HEK293 (cell line): ENCODE measurements around the gene PARP6.

Experiments used
- CTCF ChIA-PET: fragments of 350-600 bp; formaldehyde crosslinking; extraction: SDS; loops from one replicate; lab custom pipeline; 2021; ENCODE audit warnings: antibody characterized with exemption; lab: Yijun Ruan, JAX
- POLR2A ChIA-PET: fragments of 300-600 bp; formaldehyde crosslinking; extraction: SDS; loops from one replicate; lab custom pipeline; 2020; ENCODE audit warnings: antibody characterized with exemption, inconsistent platforms; lab: Yijun Ruan, JAX
- H3K27ac ChIP-seq: fragments of 200-500 bp; sonication (Bioruptor generic); 2 replicates; pipeline ENCODE4 v1.5.1; 2014; ENCODE audit warnings: low read depth, low read length, control low read depth, inconsistent platforms; ENCODE audit errors: extremely low read depth
- H3K36me3 ChIP-seq, 2 experiments: fragments of 200-500 bp in 1 of 2; sonication (Bioruptor generic) in 1 of 2; 1 replicate in 1 of 2; 2 replicates in 1 of 2; pipeline ENCODE4 v1.5.1; 2014 to 2017; ENCODE audit warnings: inconsistent platforms in 2 of 2, low read length in 2 of 2; ENCODE audit not compliant: control insufficient read depth in 2 of 2, insufficient read depth in 1 of 2
- H3K4me1 ChIP-seq: fragments of 200-500 bp; sonication (Bioruptor generic); 2 replicates; pipeline ENCODE4 v1.5.1; 2014; ENCODE audit warnings: mild to moderate bottlenecking, low read length, inconsistent platforms; ENCODE audit not compliant: control insufficient read depth, insufficient read depth
- H3K4me3 ChIP-seq: 2 replicates; pipeline ENCODE4 v1.5.1; 2011; ENCODE audit warnings: low read depth, mild to moderate bottlenecking, control low read depth, low read length, moderate library complexity
- H3K9me3 ChIP-seq: fragments of 200-500 bp; sonication (Bioruptor generic); 2 replicates; pipeline ENCODE4 v1.5.1; 2014; ENCODE audit warnings: low read depth, low read length, inconsistent platforms; ENCODE audit not compliant: control insufficient read depth, insufficient read depth
- BCL11A ChIP-seq: fragments of 450-650 bp; formaldehyde crosslinking; IDR thresholded peaks from 2 replicates; pipeline ENCODE4 v1.5.1; 2016; ENCODE audit warnings: low read depth, missing biosample characterization, missing genetic modification characterization
- GLIS2 ChIP-seq: fragments of 450-650 bp; formaldehyde crosslinking; IDR thresholded peaks from 2 replicates; pipeline ENCODE4 v1.5.1; 2016; ENCODE audit warnings: missing biosample characterization, missing genetic modification characterization
- IKZF3 ChIP-seq: fragments of 450-650 bp; IDR thresholded peaks from 2 replicates; pipeline ENCODE4 v1.5.0; 2018; ENCODE audit warnings: missing biosample characterization, mild to moderate bottlenecking, missing genetic modification characterization, moderate library complexity
- PATZ1 ChIP-seq: fragments of 450-650 bp; formaldehyde crosslinking; IDR thresholded peaks from 2 replicates; pipeline ENCODE4 v1.5.1; 2016; ENCODE audit warnings: missing biosample characterization, missing genetic modification characterization
- PRDM1 ChIP-seq: fragments of 450-650 bp; formaldehyde crosslinking; IDR thresholded peaks from 2 replicates; pipeline ENCODE4; 2016; ENCODE audit warnings: missing biosample characterization, missing genetic modification characterization
- RBAK ChIP-seq: fragments of 450-650 bp; formaldehyde crosslinking; IDR thresholded peaks from 2 replicates; pipeline ENCODE4 v1.5.1; 2016; ENCODE audit warnings: missing biosample characterization, missing genetic modification characterization
- SP7 ChIP-seq: fragments of 450-650 bp; formaldehyde crosslinking; IDR thresholded peaks from 2 replicates; pipeline ENCODE4 v1.5.1; 2016; ENCODE audit warnings: missing biosample characterization, missing genetic modification characterization
- TRIM28 ChIP-seq: IDR thresholded peaks from 2 replicates; pipeline ENCODE4 v1.6.1; 2011; ENCODE audit warnings: low read length, control low read depth, borderline replicate concordance
- YY1 ChIP-seq: fragments of 450-650 bp; formaldehyde crosslinking; IDR thresholded peaks from 2 replicates; pipeline ENCODE4 v1.5.1; 2018; ENCODE audit warnings: missing biosample characterization, missing genetic modification characterization
- YY2 ChIP-seq: fragments of 450-650 bp; formaldehyde crosslinking; IDR thresholded peaks from 2 replicates; pipeline ENCODE4 v1.5.1; 2016; ENCODE audit warnings: missing biosample characterization, missing genetic modification characterization
- ZBTB10 ChIP-seq: fragments of 450-650 bp; formaldehyde crosslinking; IDR thresholded peaks from 2 replicates; pipeline ENCODE4 v1.5.1; 2016; ENCODE audit warnings: missing biosample characterization, missing genetic modification characterization
- ZNF140 ChIP-seq: fragments of 450-650 bp; formaldehyde crosslinking; IDR thresholded peaks from 2 replicates; pipeline ENCODE4 v1.5.1; 2016; ENCODE audit warnings: missing biosample characterization, missing genetic modification characterization
- ZNF175 ChIP-seq: fragments of 450-650 bp; formaldehyde crosslinking; IDR thresholded peaks from 2 replicates; pipeline ENCODE4 v1.5.1; 2016; ENCODE audit warnings: missing biosample characterization, missing genetic modification characterization
- ZNF202 ChIP-seq: fragments of 450-650 bp; formaldehyde crosslinking; IDR thresholded peaks from 2 replicates; pipeline ENCODE4 v1.5.1; 2016; ENCODE audit warnings: missing biosample characterization, missing genetic modification characterization, borderline replicate concordance
- ZNF223 ChIP-seq: fragments of 450-650 bp; formaldehyde crosslinking; IDR thresholded peaks from 2 replicates; pipeline ENCODE4 v1.5.1; 2016; ENCODE audit warnings: missing biosample characterization, missing genetic modification characterization
- ZNF239 ChIP-seq: fragments of 450-650 bp; formaldehyde crosslinking; IDR thresholded peaks from 2 replicates; pipeline ENCODE4 v1.5.1; 2016; ENCODE audit warnings: missing biosample characterization, missing genetic modification characterization
- ZNF302 ChIP-seq: fragments of 450-650 bp; formaldehyde crosslinking; IDR thresholded peaks from 2 replicates; pipeline ENCODE4 v1.5.1; 2016; ENCODE audit warnings: missing biosample characterization, missing genetic modification characterization, low read depth
- ZNF335 ChIP-seq: fragments of 450-650 bp; formaldehyde crosslinking; conservative IDR thresholded peaks from 2 replicates; pipeline ENCODE4 v1.5.1; 2016; ENCODE audit warnings: missing biosample characterization, missing genetic modification characterization
- ZNF391 ChIP-seq: fragments of 450-650 bp; formaldehyde crosslinking; IDR thresholded peaks from 2 replicates; pipeline ENCODE4 v1.5.1; 2016; ENCODE audit warnings: low read depth, missing biosample characterization, missing genetic modification characterization, borderline replicate concordance
- ZNF433 ChIP-seq: fragments of 450-650 bp; formaldehyde crosslinking; IDR thresholded peaks from 2 replicates; pipeline ENCODE4 v1.5.1; 2016; ENCODE audit warnings: missing biosample characterization, missing genetic modification characterization, low read depth
- ZNF48 ChIP-seq: fragments of 450-650 bp; formaldehyde crosslinking; IDR thresholded peaks from 2 replicates; pipeline ENCODE4 v1.5.1; 2016; ENCODE audit warnings: missing biosample characterization, missing genetic modification characterization
- ZNF501 ChIP-seq: fragments of 450-650 bp; formaldehyde crosslinking; IDR thresholded peaks from 2 replicates; pipeline ENCODE4 v1.5.1; 2016; ENCODE audit warnings: missing biosample characterization, missing genetic modification characterization
- ZNF521 ChIP-seq: fragments of 450-650 bp; formaldehyde crosslinking; IDR thresholded peaks from 2 replicates; pipeline ENCODE4 v1.5.1; 2017; ENCODE audit warnings: missing biosample characterization, mild to moderate bottlenecking, missing genetic modification characterization
- ZNF549 ChIP-seq: fragments of 450-650 bp; IDR thresholded peaks from 2 replicates; pipeline ENCODE4 v1.5.1; 2018; ENCODE audit warnings: missing biosample characterization, missing genetic modification characterization, mild to moderate bottlenecking, inconsistent platforms, moderate library complexity
- ZNF600 ChIP-seq: fragments of 450-650 bp; formaldehyde crosslinking; IDR thresholded peaks from 2 replicates; pipeline ENCODE4 v1.5.1; 2016; ENCODE audit warnings: missing biosample characterization, missing genetic modification characterization
- ZNF624 ChIP-seq: fragments of 450-650 bp; formaldehyde crosslinking; IDR thresholded peaks from 2 replicates; pipeline ENCODE4 v1.5.1; 2017; ENCODE audit warnings: missing biosample characterization, missing genetic modification characterization
- ZNF776 ChIP-seq: fragments of 450-650 bp; formaldehyde crosslinking; IDR thresholded peaks from 2 replicates; pipeline ENCODE4 v1.5.0; 2017; ENCODE audit warnings: missing biosample characterization, missing genetic modification characterization, borderline replicate concordance
- ZNF843 ChIP-seq: fragments of 450-650 bp; formaldehyde crosslinking; IDR thresholded peaks from 2 replicates; pipeline ENCODE4 v1.5.1; 2016; ENCODE audit warnings: missing biosample characterization, missing genetic modification characterization
- TF ChIP-seq, protein P1 (sequence below): fragments of 450-650 bp; formaldehyde crosslinking; IDR thresholded peaks from 2 replicates; pipeline ENCODE4 v1.5.1; 2016; ENCODE audit warnings: missing biosample characterization, missing genetic modification characterization

PARP6 gene

DNA sequence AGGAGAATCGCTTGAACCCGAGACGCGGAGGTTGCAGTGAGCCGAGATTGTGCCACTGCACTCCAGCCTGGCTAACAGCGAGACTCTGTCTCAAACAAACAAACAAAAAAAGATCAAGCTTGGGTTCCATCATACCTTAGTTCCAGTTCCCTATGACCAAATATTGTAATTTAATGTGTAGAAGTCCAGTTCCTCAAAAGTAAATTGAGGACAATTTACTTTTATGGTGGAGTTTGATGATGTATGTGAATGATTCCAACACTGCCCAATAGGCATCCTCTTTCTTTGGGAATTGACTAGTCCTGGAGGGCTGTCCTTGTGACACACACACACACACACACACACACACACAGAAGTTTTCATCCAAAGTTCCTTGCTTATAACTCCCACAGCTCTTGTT is 38.6 kb downstream of the PARP6 start:
- Histone ChIP-seq H3K4me3 (no peak overlapping the region), H3K27ac (no peak overlapping the region), H3K4me1 (peaks cover 22% of the 10 kb centered on the region), H3K36me3 (peaks cover 0 to 6% of the 10 kb centered on the region in 2 experiments; a peak in 1 of 3 replicates), H3K9me3 (no peaks in the 10 kb centered on the region)
- TF ChIP-seq ZNF776 (tag by site-specific recombination) (no peak), SP7 (tag by site-specific recombination) (no peak), YY1 (no peak), ZNF175 (tag by site-specific recombination) (no peak)
- ChIA-PET CTCF (interaction anchor here (0.6 to 0.8 kb wide), 2 partner anchors 34 to 87 kb away, joined by 3 to 4 read pairs; no protein-coding TSS in a partner anchor), POLR2A (no interaction called here)

DNA sequence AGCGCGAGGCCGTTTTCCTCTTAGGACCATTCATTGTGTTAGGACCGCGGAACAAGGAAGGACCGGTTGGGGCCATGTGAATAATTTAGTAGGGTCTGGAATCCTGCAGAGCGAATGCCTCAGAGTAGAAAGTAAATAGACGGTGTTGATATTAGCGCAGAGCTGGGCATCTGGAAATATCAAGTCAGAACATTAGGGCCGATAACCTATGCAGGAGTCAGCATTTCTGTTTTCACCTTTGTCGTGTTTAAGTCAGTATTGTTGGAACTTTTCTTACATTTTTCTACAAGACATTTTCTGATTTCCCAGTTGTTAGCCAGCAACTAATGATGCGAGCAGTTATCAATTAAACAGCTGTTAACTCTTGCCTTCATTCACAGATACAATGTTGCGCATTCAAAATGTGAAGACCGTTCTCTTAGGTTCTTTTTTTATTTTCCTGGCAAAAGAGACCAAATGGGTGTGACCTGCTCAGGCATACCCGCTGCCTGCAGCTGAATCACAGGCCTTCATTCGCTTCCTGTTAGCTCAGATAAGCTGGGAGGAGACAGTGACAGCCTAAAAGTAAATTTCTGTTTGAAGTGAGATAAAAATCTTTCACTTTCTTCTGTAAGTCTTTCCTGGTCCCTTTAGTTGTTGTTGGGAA is 40.4 kb downstream of the PARP6 start:
- peak overlapping the region; percentile 92 for H3K27ac ChIP-seq
- peaks cover 0 to 6% of the 10 kb centered on the region in 2 experiments; a peak in 1 of 3 replicates for H3K36me3 ChIP-seq
- H3K4me1 ChIP-seq: peaks cover 15% of the 10 kb centered on the region
- CTCF ChIA-PET: interaction anchor here (0.7 to 0.8 kb wide), 2 partner anchors 26 to 261 kb away, joined by 3 read pairs; no protein-coding TSS in a partner anchor
- H3K4me3 ChIP-seq: peak overlapping the region; percentile 70
- POLR2A ChIA-PET: interaction anchor here (0.5 to 4.2 kb wide), 14 partner anchors 9 to 1763 kb away, joined by 3 to 66 read pairs (median 6); partner anchors contain the start of genes GRAMD2A, MYO9A, PML and SENP8
- no peaks in the 10 kb centered on the region for H3K9me3 ChIP-seq
- TF ChIP-seq ZNF843 (no peak), ZNF624 (tag by site-specific recombination) (no peak), RBAK (tag by site-specific recombination) (no peak), ZNF549 (no peak), ZNF433 (tag by site-specific recombination) (no peak), ZNF391 (tag by site-specific recombination) (no peak), ZNF202 (tag by site-specific recombination) (no peak), ZBTB10 (tag by site-specific recombination) (no peak), YY2 (tag by site-specific recombination) (no peak), ZNF140 (tag by site-specific recombination) (no peak), ZNF521 (tag by site-specific recombination) (no peak), ZNF335 (tag by site-specific recombination) (peak; percentile 88), PRDM1 (tag by site-specific recombination) (peak; percentile 85), BCL11A (tag by site-specific recombination) (no peak), ZNF223 (tag by site-specific recombination) (no peak), PATZ1 (tag by site-specific recombination) (no peak), IKZF3 (no peak), GLIS2 (tag by site-specific recombination) (no peak), ZNF600 (tag by site-specific recombination) (peak; percentile 7; the same call in 1 of the 2 replicates), TRIM28 (no peak), ZNF302 (tag by site-specific recombination) (no peak), ZNF239 (tag by site-specific recombination) (no peak), ZNF48 (tag by site-specific recombination) (no peak), ZNF501 (no peak), ZNF776 (tag by site-specific recombination) (no peak)
- TF ChIP-seq, protein P1, sequence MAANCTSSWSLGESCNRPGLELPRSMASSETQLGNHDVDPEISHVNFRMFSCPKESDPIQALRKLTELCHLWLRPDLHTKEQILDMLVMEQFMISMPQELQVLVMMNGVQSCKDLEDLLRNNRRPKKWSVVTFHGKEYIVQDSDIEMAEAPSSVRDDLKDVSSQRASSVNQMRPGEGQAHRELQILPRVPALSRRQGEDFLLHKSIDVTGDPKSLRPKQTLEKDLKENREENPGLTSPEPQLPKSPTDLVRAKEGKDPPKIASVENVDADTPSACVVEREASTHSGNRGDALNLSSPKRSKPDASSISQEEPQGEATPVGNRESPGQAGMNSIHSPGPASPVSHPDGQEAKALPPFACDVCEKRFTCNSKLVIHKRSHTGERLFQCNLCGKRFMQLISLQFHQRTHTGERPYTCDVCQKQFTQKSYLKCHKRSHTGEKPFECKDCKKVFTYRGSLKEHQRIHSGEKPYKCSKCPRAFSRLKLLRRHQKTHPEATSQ: no peak
